ENCODE data around the gene STK35. TPM values are rescaled to one million over a fixed set of nuclear protein-coding genes. Genes with fewer than 3 reads are reported as not detected.

The STK35 gene
- total RNA-seq = 10 to 100 TPM; 15.8 to 16.1 TPM

DNA sequence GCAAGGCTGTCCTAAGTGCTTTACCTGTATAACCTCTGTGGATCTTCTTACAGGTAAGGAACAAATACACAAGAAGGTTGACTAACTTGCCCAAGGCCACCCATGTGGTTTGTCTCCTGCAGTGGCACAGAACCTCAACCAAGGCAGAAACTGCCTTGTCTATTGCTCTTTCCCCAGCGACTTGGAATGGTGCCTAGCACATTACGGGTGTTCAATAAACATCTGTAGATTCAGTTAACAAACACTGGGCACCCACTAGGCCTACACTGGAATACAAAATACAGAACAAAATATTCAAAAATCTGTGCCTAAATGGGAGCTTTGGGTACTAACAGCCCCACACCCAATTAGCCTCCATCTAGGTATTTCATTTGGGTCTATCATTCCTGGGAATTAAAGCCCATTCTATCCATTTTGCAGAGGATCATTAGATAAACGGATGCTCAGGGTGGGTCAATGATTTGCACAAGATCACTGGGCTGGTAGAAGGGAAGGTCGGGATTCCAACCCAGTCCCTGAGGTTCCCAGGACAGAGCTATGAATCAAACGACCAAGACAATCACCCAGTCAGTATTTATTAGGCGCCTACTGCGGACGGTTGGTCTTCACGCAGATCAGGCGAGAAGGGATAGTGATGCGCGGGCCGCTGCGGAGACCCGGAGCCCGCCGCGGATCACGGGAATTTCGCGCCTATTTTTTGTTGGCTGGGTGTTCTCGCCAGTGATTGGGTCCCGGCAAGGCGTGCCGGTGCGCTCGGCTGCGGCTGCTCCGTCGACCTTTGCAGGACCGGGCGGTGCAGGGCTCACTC lies at the start of gene STK35:
STK35 (plus strand) TSS at position 771 of the 808 bp plus-strand sequence. CDS start 55 bp downstream, outside the sequence.
- ChIA-PET CTCF (interaction anchor here (2.4 kb wide), 1 partner anchor 12 kb away, joined by 15 read pairs; no protein-coding TSS in a partner anchor), POLR2A (interaction anchor here (0.6 kb wide), 1 partner anchor 33 kb away, joined by 3 read pairs; no protein-coding TSS in a partner anchor)
- Mint-ChIP-seq H3K4me1 (peaks cover 42% of the 10 kb centered on the region), H3K36me3 (ENCODE audit: low read depth) (peaks cover 21% of the 10 kb centered on the region), H3K4me3 (peak within 1 kb of the TSS; percentile 95), H3K27me3 (peaks cover 4% of the 10 kb centered on the region), H3K9me3 (no peaks in the 10 kb centered on the region), H3K27ac (peak within 1 kb of the TSS; percentile 100)
- peak; percentile 71 for DNase-seq

DNA sequence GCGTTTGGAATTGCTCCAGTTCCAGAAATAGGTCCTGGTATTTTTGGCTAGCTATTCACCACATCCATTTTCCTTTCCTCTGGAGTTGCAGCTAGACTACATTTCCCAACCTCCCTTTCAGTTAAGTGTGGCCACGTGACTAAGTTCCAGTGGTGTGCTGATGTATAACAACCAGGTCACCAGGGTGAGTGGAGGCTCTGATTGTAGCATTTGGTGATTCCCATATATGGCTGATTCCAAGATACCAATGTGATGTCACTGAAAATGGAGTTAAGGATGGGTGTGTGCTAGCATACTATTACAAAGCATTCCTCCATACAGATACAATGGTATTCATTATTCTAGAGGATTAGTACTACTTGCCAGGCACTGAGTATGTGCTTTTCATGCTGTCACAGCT lies 49.7 kb upstream of the STK35 start:
- H3K27me3 Mint-ChIP-seq = peaks cover 14% of the 10 kb centered on the region
- no peak for DNase-seq
- H3K4me1 Mint-ChIP-seq = no peaks in the 10 kb centered on the region
- H3K36me3 Mint-ChIP-seq (ENCODE audit: low read depth) = no peaks in the 10 kb centered on the region
- ChIA-PET POLR2A (no interaction called here), CTCF (no interaction called here)
- peaks cover 6% of the 10 kb centered on the region for H3K9me3 Mint-ChIP-seq
- H3K27ac Mint-ChIP-seq = no peak overlapping the region
- no peak overlapping the region for H3K4me3 Mint-ChIP-seq

DNA sequence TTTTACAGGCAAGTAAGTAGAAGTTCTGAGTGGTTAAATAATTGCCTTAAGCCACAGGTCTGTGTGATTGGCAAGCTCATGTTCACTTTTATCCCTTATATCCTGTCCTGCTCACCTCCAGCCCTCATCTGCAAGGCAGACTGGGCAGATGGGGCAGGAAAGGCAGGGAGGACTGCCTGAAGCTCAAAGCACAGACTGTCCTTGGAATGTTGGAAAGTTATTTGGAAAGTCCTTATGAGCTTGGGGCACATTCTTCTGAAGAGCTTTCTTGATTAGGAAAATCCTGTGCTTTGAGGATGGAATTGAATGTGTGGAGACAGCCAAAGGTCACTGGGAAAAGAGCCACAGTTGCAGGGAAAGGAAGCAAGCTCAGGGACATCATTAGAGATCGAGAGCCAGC lies 48.9 kb upstream of the STK35 start:
- DNase-seq = no peak
- H3K27ac Mint-ChIP-seq = no peak overlapping the region
- peaks cover 17% of the 10 kb centered on the region for H3K27me3 Mint-ChIP-seq
- H3K36me3 Mint-ChIP-seq (ENCODE audit: low read depth) = no peaks in the 10 kb centered on the region
- no peaks in the 10 kb centered on the region for H3K4me1 Mint-ChIP-seq
- CTCF ChIA-PET = no interaction called here
- peaks cover 6% of the 10 kb centered on the region for H3K9me3 Mint-ChIP-seq
- POLR2A ChIA-PET = no interaction called here
- no peak overlapping the region for H3K4me3 Mint-ChIP-seq

DNA sequence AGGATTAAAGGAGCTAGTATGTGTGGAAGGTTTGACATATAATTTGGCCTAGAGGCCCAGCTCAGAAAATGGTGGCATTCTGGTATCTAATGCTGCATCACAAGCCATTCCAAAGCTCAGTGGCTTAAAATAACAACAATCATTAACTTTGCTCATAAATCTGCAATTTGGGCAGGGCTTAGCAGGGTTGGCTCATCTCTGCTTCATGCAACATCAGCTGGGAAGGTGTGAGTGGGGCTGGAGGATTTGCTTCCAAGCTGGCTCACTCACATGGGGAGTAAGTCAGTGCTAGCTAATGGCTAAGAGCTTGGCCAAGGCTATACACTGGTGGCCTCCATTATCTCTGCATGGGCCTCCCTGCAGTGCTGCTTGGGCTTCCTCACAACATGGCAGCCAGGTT lies 48.0 kb upstream of the STK35 start:
- Mint-ChIP-seq H3K27me3 (peaks cover 21% of the 10 kb centered on the region), H3K36me3 (ENCODE audit: low read depth) (no peaks in the 10 kb centered on the region), H3K9me3 (peaks cover 8% of the 10 kb centered on the region), H3K27ac (no peak overlapping the region), H3K4me1 (no peaks in the 10 kb centered on the region), H3K4me3 (no peak overlapping the region)
- CTCF ChIA-PET = no interaction called here
- no peak for DNase-seq
- POLR2A ChIA-PET = no interaction called here

DNA sequence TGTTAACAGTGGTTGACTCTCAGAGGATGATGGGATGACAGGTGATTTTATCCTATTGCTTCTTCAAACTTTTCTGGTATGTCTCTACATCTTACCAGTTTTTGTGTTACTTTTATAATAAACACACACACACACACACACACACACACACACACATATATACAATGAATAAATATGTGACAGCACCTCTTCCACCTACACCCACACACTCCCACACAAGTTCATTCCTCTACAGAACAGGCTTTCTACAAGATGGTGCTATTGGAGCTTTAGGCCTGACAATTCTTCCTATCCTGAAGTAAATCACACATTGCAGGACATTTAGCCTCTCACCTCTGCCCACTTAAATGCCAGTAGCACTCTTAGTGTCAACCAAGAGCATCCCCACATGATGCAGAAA lies 46.7 kb upstream of the STK35 start:
- ChIA-PET CTCF (no interaction called here), POLR2A (no interaction called here)
- Mint-ChIP-seq H3K9me3 (peaks cover 8% of the 10 kb centered on the region), H3K4me3 (no peak overlapping the region), H3K27ac (no peak overlapping the region), H3K36me3 (ENCODE audit: low read depth) (no peaks in the 10 kb centered on the region), H3K27me3 (peaks cover 21% of the 10 kb centered on the region), H3K4me1 (no peaks in the 10 kb centered on the region)
- no peak for DNase-seq

DNA sequence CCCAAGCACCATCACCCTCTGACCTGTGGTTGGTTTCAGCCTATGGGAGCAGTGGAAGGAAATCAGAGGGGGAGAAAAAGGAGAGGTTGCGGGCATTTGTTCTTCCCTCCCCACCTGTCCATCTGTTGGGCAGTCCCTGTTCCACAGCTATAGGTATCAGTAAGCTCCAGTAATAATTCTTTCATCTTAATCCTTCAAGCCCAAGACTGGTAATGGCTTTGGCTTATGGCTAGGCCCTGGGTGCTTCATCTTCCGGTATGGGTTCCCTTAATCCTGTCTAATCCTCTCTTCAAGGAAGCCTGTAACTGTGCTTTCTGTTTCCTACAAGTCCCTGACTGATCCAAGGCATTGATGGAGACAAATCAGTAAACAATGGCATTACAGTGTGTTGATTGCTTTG lies 42.2 kb upstream of the STK35 start:
- Mint-ChIP-seq H3K9me3 (peaks cover 2% of the 10 kb centered on the region), H3K4me3 (no peak overlapping the region), H3K27ac (no peak overlapping the region), H3K4me1 (no peaks in the 10 kb centered on the region), H3K36me3 (ENCODE audit: low read depth) (no peaks in the 10 kb centered on the region), H3K27me3 (peaks cover 25% of the 10 kb centered on the region)
- POLR2A ChIA-PET = no interaction called here
- no peak for DNase-seq
- CTCF ChIA-PET = no interaction called here

DNA sequence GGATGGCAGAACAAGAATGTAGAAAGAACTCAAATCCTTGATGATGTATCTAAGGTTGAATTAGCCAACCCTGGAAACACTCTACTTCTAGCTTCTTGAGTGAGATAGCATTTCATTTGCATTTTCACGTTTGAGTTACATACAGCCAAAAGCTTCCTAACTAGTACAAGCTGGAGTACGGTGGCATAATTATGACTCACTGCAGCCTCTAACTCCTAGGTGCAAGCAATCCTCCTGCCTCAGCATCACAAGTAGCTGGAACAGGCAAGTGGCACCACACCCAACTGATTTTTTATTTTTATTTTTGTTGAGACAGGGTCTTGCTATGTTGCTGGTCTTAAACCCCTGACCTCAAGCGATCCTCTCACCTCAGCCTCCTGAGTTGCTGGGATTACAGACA lies 36.5 kb upstream of the STK35 start:
- CTCF ChIA-PET = no interaction called here
- no peaks in the 10 kb centered on the region for H3K9me3 Mint-ChIP-seq
- no peak for DNase-seq
- H3K27me3 Mint-ChIP-seq = peaks cover 36% of the 10 kb centered on the region
- no peak overlapping the region for H3K27ac Mint-ChIP-seq
- no peaks in the 10 kb centered on the region for H3K4me1 Mint-ChIP-seq
- no peak overlapping the region for H3K4me3 Mint-ChIP-seq
- POLR2A ChIA-PET = no interaction called here
- H3K36me3 Mint-ChIP-seq (ENCODE audit: low read depth) = no peaks in the 10 kb centered on the region

DNA sequence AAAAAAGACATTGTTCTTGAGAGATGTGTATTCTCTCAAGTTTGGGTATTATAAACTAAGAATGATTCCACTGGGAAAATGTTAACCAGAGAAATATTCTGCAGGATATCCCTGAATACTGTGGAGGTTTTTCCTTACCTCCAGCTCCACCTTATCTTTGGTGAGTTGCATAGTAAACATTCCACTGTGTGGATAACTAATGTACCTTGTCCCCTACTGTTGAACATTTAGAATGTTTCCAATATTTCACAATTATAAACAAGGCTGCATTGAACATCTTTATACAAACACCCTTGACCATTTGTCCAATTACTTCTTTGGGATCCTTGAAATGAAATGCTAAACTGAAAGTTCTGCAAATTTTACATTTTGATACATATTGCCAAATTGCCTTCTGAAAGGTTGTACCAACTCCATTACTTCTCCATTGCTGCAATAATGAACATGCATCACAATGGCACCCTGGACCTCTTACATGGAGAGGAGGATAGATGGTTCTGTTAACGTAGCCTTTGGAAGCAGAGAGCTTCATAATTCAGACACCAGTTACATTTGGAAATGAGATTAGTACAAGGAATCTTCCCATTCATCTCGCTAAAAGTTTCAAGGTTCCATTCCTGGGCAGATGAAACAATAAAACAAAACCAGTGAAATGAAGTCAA lies 35.0 kb upstream of the STK35 start:
- Mint-ChIP-seq H3K9me3 (no peaks in the 10 kb centered on the region), H3K27ac (no peak overlapping the region)
- POLR2A ChIA-PET = no interaction called here

DNA sequence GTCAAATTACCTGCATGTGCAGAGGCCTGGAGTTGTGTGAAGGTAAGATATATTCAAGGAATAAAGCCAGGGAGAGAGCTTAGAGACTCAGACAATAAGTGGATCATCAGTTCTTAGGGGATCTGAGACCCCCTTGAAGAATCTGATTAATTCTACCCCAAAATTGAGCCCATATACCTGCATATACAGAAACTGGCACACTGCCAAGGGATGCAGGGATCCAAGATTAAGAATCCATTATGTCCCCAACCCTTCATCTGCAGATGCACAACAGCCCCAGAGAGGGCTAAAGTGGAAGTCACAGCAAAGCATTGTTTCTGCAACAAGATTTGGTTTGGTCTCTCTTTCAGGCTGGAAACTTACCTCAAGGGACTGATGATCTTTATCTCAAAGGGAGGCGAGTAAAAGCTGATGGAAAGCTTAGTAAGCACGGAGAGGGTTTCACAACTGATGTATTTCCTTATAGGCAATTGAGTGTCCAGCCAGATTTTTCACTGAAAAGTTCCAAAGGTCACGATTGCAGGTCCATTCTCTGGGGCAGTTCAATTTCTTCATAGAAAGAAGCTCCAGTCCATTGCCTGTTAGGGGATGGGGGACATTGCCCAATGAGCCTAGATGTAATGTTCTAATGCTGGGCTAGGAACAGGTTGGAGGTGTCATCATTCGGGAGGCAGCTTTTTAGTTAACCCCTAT lies 20.9 kb upstream of the STK35 start:
- POLR2A ChIA-PET = no interaction called here
- Mint-ChIP-seq H3K27ac (no peak overlapping the region), H3K27me3 (peaks cover 25% of the 10 kb centered on the region), H3K36me3 (ENCODE audit: low read depth) (no peaks in the 10 kb centered on the region), H3K4me1 (no peaks in the 10 kb centered on the region), H3K9me3 (no peaks in the 10 kb centered on the region), H3K4me3 (no peak overlapping the region)
- CTCF ChIA-PET = no interaction called here
- no peak for DNase-seq

More for the DNA sequence above, 35.0 kb upstream of the STK35 start:
- Mint-ChIP-seq H3K27me3 (peaks cover 35% of the 10 kb centered on the region), H3K4me1 (no peaks in the 10 kb centered on the region), H3K4me3 (no peak overlapping the region), H3K36me3 (ENCODE audit: low read depth) (no peaks in the 10 kb centered on the region)
- CTCF ChIA-PET = interaction anchor here (0.6 kb wide), 1 partner anchor 313 kb away, joined by 6 read pairs; no protein-coding TSS in a partner anchor
- DNase-seq = no peak

DNA sequence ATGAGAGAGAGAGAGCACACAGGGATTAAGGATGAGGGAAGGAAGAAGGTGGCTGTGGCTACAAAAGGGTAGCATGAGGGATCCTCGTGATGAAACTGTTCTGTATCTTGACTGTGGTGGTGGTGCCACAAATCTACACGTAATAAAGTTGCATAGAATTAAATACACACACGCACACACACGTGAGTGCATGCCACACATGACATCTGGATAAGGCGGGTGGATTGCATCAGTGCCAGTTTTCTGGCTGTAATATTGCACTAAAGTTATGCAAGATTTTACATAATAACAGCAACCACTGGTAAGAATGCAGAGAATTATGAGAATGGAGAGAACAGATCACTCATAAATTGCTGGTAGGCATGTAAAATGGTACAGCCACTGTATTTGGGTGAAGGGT lies 16.9 kb upstream of the STK35 start:
- Mint-ChIP-seq H3K4me3 (no peak overlapping the region), H3K9me3 (no peaks in the 10 kb centered on the region), H3K27me3 (peaks cover 26% of the 10 kb centered on the region), H3K27ac (no peak overlapping the region), H3K4me1 (no peaks in the 10 kb centered on the region), H3K36me3 (ENCODE audit: low read depth) (no peaks in the 10 kb centered on the region)
- CTCF ChIA-PET = no interaction called here
- no peak for DNase-seq
- POLR2A ChIA-PET = no interaction called here

DNA sequence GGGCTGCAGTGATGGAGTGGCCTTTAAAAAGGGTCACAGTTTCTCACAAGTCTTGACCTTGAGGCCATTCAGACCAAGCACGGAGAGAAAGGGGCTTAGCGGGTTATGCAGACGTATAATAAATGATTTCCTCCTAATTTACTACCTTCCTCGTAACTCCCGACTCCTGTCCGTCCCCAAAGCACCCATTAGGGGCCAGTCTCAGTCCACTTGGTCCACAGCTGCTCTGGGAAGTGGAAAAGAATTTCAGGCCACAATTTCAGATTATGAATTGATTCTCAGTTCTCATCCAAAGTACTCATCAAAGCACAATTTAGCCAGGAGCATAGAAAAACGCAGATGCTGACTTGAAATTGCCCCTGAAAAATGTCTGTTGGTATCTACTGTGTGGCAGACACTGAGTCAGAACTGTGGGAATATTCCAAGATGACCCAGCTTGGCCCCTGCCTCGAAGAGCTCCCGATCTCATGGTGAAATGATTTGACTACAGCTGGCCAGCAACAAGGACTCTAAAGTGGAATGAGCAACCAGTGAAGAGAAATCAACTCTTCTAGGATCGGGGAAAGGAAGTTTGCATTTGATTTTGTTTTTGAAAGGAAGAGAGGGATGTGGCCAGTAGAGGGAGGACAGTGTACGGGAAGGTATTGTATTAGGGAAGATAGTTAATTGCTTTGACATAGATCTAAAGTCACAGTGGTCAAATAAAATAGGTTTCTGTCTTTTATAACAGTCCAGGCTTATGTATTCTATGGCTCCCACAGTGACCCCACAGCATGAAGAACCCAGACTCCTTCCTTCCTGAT lies 15.2 kb upstream of the STK35 start:
- ChIA-PET CTCF (interaction anchor here (0.6 kb wide), 1 partner anchor 336 kb away, joined by 3 read pairs; no protein-coding TSS in a partner anchor), POLR2A (no interaction called here)
- H3K4me3 Mint-ChIP-seq = no peak overlapping the region
- no peaks in the 10 kb centered on the region for H3K4me1 Mint-ChIP-seq
- H3K27me3 Mint-ChIP-seq = peaks cover 19% of the 10 kb centered on the region
- H3K27ac Mint-ChIP-seq = no peak overlapping the region
- H3K9me3 Mint-ChIP-seq = no peaks in the 10 kb centered on the region
- no peak for DNase-seq
- no peaks in the 10 kb centered on the region for H3K36me3 Mint-ChIP-seq (ENCODE audit: low read depth)

DNA sequence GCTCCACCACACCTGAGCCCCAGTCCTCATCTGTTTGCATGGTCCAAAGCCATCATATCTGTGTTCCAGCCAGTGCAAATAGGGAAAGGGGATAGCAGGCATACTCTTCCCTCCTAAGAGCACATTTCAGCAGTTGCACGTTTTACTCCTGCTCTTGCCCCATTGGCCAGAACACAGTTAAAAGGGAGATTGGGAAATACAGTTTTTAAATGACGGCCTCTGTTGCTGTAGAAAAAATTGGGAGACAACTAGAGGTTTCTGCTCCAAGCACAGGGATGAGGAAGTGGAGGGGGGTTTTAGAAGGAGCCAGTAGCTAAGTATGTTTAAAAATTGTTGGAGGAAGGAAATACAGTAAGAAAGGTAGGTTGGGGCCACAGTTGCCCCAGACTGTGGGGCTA lies 14.6 kb upstream of the STK35 start:
- DNase-seq = no peak
- CTCF ChIA-PET = no interaction called here
- Mint-ChIP-seq H3K36me3 (ENCODE audit: low read depth) (no peaks in the 10 kb centered on the region), H3K27me3 (peaks cover 15% of the 10 kb centered on the region), H3K27ac (no peak overlapping the region), H3K9me3 (no peaks in the 10 kb centered on the region), H3K4me3 (no peak overlapping the region), H3K4me1 (no peaks in the 10 kb centered on the region)
- POLR2A ChIA-PET = no interaction called here

DNA sequence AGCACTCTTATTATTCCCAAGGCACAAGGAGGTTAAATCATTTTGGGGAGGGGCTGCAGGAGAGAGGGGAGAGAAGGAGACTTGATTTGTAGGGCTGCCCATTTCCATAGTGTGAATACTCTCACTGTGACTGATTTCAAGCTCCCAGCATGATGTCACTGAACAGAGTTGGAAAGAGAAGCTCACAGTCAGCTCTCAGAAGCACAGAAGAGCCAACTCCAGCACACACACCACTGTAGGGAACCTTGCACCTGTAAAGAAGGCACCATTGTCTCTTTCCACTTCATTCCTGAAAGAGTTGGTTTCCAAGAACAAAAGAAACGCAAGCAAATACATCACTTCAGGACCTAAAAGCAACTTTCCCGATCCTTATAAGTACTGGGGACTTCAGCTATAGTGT lies 12.7 kb upstream of the STK35 start:
- no peak overlapping the region for H3K27ac Mint-ChIP-seq
- H3K9me3 Mint-ChIP-seq = no peaks in the 10 kb centered on the region
- no peak overlapping the region for H3K4me3 Mint-ChIP-seq
- H3K4me1 Mint-ChIP-seq = no peaks in the 10 kb centered on the region
- CTCF ChIA-PET = no interaction called here
- no peaks in the 10 kb centered on the region for H3K36me3 Mint-ChIP-seq (ENCODE audit: low read depth)
- H3K27me3 Mint-ChIP-seq = peaks cover 21% of the 10 kb centered on the region
- no peak for DNase-seq
- POLR2A ChIA-PET = no interaction called here
